ENCODE results near the gene OR12D1.
"Not testable (repeated sequence)": the region's sequence is repeated elsewhere in the genome, so short reads cannot be mapped to it uniquely, and the experiment has no call there.

The OR12D1 gene

DNA sequence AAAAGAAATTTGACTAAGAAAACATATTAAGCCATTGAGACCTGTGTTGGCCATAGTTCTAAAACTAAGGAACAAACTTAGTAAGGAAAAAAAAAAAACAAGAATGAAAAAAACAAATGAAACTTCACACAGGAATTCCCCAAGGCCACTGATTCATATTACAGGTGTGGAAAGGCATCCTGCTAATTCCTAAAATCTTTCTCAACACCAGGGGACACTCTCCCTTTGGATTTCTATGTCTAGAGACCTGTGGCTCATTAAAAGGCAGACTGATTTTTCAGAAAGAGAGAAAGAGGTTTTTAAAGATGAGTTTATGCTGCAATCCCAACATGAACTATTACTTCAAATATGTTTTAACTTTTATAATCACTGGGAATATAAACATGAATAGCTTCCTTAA, at the start of gene OR12D1:
Gene OR12D1 (plus strand): TSS at position 341 of the 400 bp plus-strand sequence.
- DNase-seq (ENCODE audit: low spot score), result no peak

DNA sequence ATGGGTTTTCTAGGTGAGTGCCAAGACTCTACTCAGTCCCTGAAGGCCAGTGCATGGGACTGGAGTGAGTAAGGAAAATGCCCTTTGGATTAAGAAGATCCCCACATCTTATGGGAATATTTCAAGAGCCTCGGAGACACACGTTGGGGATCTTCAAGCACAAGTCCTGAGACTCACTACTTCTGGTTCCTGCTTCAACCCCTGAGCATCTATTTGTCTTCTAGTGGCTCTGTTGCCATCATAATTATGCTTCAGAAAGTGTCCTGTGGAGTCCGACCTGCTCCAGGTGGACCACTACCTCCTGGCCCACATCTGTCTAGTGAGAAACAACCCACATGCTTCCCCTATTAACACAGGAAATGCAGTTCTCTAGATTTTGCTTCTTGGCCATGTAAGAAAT, 46.0 kb upstream of the OR12D1 start, which contains the start of gene OR5V1:
Gene OR5V1 (minus strand): TSS at position 101 of the 400 bp plus-strand sequence. CDS start 12,670 bp downstream, outside the sequence.
- no peak for DNase-seq (ENCODE audit: low spot score)

DNA sequence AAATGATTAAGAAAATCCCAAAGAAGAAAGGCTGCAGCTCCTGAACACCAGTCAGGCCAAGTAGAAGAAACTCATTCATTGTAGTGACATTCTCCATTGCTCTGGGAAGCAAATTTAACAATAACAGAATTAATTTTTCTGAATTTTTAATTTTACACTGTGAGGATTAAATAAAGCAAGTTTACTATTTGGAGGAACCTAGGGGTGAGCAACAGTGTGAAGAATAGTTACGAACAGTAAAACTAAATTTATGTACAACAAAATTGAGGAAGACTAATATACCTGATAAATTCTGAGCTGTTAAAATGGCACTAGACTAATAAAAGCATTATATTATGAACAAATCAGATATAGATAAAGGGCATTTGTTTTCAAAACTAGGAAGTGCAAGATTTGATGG, 39.5 kb upstream of the OR12D1 start, which contains the start of gene OR12D3:
Gene OR12D3 (minus strand): TSS at position 101 of the 400 bp plus-strand sequence. CDS start 4 bp downstream, at position 97.
- DNase-seq (ENCODE audit: low spot score), result no peak

DNA sequence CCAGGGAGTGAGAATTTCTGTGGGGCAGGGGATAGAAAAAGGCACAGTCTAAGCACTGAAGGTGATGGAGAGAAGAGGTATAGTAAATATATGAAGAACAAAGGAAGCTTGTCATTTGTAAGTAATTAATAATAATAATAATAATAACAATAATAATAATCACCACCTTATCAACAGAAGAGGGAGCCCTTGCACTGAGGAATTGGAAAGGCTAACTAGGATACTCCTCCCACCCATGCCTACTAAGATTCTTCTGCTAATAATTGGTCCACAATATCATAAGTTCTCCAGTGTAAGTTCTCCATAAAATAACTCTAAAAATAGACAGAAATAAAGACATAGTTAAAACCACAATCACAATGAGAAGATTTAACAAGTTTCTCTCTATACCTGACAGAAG, 38.7 kb upstream of the OR12D1 start:
- peak; percentile 62 for DNase-seq (ENCODE audit: low spot score)

DNA sequence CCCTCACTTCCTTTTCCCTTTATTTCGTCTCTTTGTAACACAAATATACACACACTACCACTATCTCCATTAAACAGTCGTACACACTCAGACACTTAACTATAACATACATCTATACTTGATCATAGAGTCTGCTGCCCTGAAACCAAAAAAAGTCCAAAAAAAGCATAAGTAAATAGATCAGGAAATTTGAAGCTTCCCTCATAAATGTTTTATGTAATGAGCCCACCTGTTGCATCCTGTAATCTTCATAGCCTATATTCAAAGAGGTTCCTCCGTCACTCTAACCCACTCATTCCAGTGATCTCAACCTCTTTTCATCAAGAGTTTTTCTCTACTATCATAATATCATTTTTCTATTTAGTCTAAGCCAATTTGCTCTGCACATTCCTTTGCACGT, 26.2 kb upstream of the OR12D1 start:
- DNase-seq (ENCODE audit: low spot score), result no peak

DNA sequence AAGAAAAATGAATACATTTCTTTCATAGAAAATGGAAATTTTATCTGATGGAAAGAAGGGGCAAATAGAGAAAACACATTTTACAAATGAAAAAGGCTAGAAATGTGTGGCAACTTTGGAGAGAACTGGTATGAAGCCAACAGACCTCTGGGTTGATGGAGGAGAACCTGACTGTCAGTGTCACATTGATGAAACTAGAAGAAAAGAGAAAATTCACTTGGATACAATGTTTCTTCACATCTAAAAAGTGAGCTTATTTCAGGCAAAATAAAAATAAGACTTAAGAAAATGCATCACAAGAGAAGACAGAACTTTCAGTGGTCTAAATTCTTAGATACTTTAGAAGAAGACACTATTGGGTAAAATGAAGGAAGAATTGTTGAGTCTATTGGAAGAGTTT, 19.4 kb upstream of the OR12D1 start, which contains the start of gene OR12D2:
Gene OR12D2 (plus strand): TSS at position 301 of the 400 bp plus-strand sequence. CDS start 1,069 bp downstream, outside the sequence.
- no peak for DNase-seq (ENCODE audit: low spot score)

DNA sequence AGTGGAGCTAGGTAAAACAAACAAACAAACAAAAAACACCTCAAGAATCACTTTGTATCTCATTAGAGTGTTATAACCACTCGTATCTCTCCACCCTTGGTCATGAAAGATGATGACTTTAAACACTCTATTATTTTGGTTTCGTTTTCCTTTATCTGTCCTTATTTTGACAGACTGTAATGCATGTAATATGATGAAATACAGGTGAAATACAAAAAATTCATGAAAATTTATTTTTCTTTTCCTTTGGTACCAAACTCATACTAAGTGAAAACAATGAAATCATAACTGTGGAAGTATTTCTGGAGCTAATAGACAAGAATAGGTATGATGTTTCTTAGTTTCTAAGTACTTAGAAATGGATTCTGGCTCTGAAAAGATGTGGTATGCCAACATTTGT, 15.2 kb upstream of the OR12D1 start:
- DNase-seq (ENCODE audit: low spot score), result no peak

DNA sequence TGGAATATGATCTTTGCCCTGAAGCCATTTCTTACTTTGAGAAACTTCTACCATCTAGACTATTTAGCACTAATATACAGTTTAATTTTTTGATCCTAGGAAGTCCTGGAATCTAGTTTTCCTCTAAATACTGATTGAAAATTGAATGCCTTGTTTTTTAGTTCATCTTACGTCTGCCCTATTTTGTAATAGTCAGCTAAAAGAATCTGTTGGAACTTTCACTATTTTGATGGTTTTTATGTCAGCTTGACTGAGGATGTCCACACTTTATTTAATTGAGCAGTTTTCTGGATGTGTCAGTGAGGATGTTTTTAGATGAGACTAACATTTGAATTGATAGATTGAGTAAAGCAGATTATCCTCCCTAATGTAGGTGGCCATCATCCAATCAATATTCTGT, 10.9 kb upstream of the OR12D1 start:
- no peak for DNase-seq (ENCODE audit: low spot score)

DNA sequence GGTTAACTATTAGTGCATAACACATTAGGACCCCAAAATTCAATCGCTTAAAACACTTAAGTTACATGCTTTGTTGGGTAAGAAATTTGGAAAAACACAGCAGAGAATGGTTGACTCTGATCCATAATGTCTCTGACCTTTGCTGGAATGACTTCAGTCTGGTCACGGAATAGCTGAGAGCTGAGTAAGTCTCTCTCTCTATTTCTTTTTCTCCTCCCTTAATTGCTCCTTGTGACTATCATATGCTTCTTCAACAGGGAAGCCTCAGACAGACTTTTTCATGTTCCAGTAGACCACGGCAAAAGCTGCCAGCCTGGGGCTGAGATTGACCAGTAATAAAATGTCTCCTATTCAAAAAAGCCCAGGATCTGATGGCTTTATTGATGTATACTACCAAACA, 4.8 kb downstream of the OR12D1 start:
- peak; percentile 84 for DNase-seq (ENCODE audit: low spot score)

DNA sequence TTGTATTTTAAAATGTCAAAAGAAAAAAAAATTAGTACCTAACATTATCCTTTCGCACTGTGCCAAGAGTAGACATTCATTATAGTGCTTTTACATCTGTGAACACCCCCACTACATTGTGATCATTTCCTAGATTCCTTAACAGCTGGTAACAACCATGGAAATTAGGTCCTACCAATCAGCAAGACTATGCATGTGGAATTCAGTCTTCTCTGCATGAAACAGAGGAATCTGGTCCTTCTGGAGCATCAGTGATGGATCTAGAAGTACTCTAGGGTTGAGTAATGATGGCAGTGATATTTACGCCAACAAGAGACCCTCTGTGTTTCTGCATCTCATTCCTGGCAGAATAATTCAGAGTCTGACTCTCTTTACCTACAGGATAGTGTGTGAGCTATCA, 9.4 kb downstream of the OR12D1 start:
- no peak for DNase-seq (ENCODE audit: low spot score)

DNA sequence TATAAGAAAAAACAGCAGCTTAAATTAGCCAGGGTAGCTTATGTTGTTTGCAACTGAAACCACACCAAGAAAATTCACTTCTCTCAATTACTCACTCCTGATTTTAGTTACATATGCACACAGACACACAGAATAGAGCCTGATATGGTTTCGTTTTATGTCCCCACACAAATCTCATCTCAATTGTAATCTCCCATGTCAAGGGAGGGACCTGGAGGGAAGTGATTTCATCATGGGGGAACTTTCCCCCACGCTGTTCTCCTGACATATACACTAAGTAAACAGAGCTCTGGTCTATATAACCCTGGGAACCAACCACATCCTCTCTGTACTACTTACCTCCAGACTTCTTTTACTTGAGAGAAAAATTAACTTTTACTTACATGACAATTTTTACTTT, 9.8 kb downstream of the OR12D1 start:
- DNase-seq (ENCODE audit: low spot score), result no peak

DNA sequence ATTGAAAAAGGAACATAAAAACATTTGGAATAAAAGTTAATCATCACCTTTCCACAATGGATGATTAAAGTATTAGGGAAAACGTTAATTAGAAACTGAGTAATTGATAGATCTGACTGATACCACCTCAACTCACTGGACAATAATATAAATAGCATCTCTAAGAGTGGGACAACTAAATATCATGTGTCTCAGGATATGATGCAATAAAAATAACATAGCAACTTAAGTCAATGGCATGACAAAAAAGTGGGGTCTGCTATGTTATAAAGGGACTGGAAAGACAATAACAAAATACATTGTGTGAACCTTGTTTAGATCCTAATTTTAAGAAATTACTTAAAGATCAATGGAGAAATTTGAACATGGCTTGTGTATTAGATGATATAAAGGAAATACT, 10.3 kb downstream of the OR12D1 start:
- DNase-seq (ENCODE audit: low spot score), result no peak

DNA sequence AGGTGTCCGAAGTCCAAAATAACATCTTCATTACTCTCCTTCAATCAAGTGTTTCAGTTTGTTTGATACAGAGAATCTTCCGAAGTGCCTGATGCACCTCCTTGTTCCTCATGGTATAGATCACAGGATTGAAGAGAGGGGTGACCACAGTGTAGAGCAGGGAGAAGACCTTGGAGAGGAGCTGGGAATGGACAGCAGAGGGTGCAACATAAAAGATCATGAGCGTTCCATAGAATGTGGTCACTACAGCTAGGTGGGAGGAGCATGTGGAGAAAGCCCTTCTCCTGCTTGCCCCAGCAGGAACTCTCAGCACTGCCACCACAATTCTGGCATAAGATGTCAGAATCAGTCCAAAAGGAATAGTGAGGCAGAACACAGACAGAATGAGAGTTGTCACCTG, 11.9 kb downstream of the OR12D1 start:
- DNase-seq (ENCODE audit: low spot score), result no peak

DNA sequence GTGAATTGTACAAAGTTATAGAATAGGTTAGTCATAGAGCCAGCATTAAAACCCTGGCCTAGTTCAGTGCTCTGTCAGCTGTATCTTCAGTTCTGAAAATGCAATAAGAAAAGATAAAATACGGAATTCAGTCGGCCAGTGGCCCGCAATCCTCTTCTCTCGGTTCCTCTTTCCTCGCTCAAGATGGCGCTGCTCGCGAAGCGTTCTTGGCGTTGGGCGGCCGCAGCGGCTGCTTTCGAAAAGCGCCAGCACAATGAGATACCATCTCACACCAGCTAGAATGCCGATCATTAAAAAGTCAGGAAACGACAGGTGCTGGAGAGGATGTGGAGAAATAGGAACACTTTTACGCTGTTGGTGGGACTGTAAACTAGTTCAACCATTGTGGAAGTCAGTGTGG, 22.0 kb downstream of the OR12D1 start:
- not testable (repeated sequence) for DNase-seq (ENCODE audit: low spot score)

DNA sequence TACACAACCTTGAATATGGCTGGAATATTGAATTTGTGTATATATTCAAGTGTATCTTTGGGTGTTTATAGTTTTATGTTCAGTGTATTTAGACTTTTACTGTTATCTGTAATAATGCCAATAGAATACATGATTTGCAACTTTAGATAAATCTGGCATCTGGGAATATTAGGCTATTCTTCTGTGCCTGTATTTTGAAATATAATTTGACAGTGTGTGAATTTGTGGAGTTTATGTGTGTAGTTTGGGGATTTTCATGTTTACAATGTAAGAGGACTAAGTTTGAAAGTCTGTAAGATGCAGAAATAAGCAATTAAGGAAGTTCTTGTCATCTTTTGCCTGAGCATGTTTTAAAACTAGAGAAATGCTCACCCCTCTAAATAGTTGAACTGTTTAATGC, 24.3 kb downstream of the OR12D1 start, which contains the start of gene OR10C1:
Gene OR10C1 (plus strand): TSS at position 301 of the 400 bp plus-strand sequence. CDS start 710 bp downstream, outside the sequence.
- no peak for DNase-seq (ENCODE audit: low spot score)

DNA sequence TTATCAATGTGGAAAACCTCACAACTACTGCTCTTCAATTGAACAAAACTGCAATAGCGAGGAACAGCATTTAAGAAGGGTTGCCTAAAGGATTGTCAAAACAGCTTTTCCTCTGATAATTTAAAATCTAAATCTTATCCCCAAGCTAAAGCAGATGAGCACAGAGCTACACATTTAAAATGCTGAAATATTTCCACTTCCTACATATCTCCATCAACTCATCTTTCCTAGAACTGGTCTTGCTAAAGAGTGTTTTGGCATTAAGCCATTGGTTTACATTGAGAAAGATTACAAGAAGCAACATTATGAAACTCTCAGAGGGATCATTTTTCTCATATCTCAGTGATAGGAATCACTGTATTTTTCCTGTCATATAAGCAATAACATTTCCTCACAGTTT, 28.0 kb downstream of the OR12D1 start:
- no peak for DNase-seq (ENCODE audit: low spot score)

DNA sequence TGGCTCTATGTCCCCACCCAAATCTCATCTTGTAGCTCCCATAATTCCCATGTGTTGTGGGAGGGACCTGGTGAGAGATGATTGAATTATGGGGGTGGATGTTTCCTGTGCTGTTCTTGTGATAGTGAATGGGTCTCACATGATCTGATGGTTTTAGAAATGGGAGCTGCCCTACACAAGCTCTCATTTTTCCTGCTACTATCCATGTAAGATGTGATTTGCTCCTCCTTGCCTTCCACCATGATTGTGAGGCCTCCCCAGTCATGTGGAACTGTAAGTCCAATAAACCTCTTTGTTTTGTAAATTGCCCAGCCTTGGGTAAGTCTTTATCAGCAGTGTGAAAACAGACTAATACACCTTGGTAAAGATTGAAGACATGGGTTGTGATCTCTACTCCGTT, 29.3 kb downstream of the OR12D1 start:
- not testable (repeated sequence) for DNase-seq (ENCODE audit: low spot score)

DNA sequence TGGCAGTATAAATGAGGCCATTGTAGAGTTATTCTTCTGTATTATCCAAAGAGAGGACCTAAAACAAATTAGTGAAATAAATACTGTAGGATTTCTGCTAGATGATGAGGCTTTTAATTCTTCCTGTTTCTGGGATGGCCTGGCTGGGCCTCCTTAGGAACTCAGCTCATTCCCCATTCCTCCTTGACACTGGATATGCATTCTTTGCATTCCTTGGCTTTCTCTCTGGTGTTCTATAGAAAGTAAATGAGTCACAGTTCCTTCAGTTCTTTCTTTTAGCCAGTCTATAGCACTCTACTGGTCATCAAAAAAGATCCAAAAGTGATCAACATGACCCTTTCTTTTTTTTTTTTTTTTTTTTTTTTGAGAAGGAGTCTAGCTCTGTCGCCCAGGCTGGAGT, 32.9 kb downstream of the OR12D1 start:
- peak; percentile 57 for DNase-seq (ENCODE audit: low spot score)

DNA sequence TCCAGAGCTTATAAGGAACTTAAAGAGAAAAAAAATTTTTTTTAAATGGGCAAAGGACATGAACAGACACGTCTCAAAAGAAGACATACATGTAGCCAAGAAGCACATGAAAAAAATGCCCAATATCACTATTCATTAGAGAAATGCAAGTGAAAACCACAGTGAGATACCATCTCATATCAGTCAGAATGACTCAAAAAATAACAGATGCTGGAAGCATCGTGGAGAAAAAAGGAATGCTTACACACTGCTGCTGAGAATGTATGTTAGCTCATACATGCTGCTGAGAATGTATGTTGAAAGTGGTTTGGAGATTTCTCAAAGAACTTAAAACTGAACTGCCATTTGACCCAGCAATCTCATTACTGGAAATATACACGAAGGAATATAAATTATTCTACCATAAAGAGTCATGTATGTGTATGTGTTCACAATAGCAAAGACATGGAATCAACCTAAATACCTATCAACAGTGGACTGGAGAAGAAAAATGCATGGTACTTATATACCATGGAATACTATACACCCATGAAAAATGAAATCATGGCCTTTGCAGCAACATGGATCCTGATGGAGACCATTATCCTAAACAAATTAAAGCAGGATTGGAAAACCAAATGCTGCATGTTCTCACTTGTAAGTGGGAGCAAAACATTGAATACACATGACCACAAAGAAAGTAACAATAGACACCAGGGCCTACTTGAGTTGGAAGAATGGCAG, 36.9 kb downstream of the OR12D1 start:
- DNase-seq (ENCODE audit: low spot score), result no peak

DNA sequence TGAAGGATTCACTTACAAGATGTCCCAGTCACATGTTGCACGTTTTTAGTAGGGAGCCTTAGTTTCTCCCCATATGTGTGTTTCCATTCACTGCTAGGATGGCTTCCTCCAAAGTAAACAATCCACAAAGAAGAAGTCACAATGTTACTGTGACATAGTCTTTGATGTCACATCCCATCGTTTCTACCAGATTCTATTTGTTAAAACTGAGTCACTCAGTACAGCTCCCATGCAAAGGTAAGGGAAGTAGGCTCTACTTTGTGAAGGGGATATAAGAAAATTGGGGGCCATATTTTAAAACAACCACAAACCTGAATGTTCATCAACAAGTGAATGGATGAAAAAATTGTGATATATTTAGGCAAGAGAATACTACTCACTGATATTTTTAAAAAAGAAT, 42.2 kb downstream of the OR12D1 start, which contains the start of the genes OR11A1 and OR2H1:
Gene OR11A1 (minus strand): TSS at position 101 of the 400 bp plus-strand sequence. CDS start 29,430 bp downstream, outside the sequence.
Gene OR2H1 (plus strand): TSS at position 185 of the 400 bp plus-strand sequence. CDS start 4,615 bp downstream, outside the sequence.
- DNase-seq (ENCODE audit: low spot score), result no peak

DNA sequence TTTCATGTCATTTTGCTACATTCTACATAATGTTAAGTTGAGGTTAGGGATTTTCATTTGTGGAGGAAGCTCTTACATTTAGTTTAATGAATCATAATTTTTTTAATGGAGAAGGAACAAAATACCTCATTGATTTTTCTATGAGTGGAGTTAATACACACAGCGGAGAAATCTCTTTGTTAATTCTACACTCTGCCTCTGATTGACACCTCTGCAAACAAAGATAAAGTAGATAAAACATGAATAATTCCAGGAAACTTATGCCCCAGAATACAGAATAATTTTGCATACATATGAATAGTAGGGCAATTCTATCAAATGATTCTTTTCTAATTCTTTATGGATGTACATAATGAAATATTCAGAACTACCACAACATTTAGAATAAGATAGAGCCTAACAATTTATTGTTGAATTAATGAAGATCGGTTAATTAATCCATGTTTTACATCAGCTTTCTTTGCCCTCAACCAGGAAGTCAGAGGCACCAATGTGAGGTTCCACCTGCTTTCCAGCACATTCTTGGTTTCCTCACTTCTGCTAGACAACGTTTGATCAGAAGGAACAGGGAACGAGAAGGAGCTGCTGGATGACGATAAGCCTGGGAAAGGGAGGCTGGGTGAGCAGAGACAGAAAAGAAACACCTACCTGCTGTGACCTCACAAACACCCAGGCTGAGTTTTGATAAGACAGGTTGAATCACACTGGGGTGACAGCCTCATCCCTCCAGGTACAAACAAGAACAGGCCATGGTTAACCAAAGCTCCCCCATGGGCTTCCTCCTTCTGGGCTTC, 46.5 kb downstream of the OR12D1 start:
- DNase-seq (ENCODE audit: low spot score), result no peak

DNA sequence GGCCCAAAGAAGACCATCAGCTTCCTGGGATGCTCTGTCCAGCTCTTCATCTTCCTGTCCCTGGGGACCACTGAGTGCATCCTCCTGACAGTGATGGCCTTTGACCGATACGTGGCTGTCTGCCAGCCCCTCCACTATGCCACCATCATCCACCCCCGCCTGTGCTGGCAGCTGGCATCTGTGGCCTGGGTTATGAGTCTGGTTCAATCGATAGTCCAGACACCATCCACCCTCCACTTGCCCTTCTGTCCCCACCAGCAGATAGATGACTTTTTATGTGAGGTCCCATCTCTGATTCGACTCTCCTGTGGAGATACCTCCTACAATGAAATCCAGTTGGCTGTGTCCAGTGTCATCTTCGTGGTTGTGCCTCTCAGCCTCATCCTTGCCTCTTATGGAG, 47.3 kb downstream of the OR12D1 start:
- no peak for DNase-seq (ENCODE audit: low spot score)

DNA sequence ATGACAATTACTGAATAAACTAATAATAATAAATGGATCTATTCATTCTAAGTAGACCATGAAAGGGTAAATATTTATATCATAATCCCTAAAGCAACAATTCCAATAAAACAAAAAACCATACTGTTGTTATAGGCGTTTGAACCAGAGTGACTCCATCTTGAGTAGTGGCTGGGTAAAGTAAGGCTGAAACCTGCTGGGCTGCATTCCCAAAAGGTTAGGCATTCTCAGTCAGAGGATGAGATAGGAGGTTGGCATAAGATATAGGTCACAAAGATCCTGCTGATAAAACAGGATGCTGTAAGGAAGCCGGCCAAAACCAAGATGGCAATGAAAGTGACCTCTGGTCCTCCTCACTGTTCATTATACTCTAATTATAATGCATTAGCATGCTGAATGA, 50.6 kb downstream of the OR12D1 start:
- no peak for DNase-seq (ENCODE audit: low spot score)
